ENCODE results near the gene NKX6-2. TPM values are rescaled to one million over a fixed set of nuclear protein-coding genes. Genes with fewer than 3 reads are reported as not detected.

NKX6-2 gene
- total RNA-seq, 4 donors from 2014 or later = not detected

GRCh38 chr10:132761395-132762060 lies 24.4 kb downstream of the NKX6-2 start:
- TF ChIP-seq POLR2A (IDR thresholded peaks at IDR 0.05) (no peak), CTCF (IDR thresholded peaks at IDR 0.05) (no peak), EP300 (IDR thresholded peaks at IDR 0.05) (no peak), POLR2AphosphoS5 (IDR thresholded peaks at IDR 0.05) (no peak)
- no peak overlapping the region for H3K27ac ChIP-seq
- no peaks in the 10 kb centered on the region for H3K9me3 ChIP-seq
- WGBS = 95% methylated on average over 11 of the region's 11 CpGs
- H3K4me1 ChIP-seq = no peaks in the 10 kb centered on the region
- no peaks in the 10 kb centered on the region for H3K27me3 ChIP-seq
- H3K36me3 ChIP-seq = peaks cover 26% of the 10 kb centered on the region
- DNase-seq (ENCODE audit: low spot score in 2 of 2) = no peak
- no peak overlapping the region for H3K4me3 ChIP-seq

- Histone ChIP-seq H3K36me3 (peaks cover 46% of the 10 kb centered on the region), H3K27me3 (no peaks in the 10 kb centered on the region), H3K4me3 (no peak overlapping the region), H3K27ac (no peak overlapping the region), H3K9me3 (no peaks in the 10 kb centered on the region), H3K4me1 (no peaks in the 10 kb centered on the region)
- TF ChIP-seq EP300 (IDR thresholded peaks at IDR 0.05) (no peak), CTCF (IDR thresholded peaks at IDR 0.05) (no peak), POLR2A (IDR thresholded peaks at IDR 0.05) (no peak), POLR2AphosphoS5 (IDR thresholded peaks at IDR 0.05) (no peak)
- WGBS = 92% methylated on average over 14 of the region's 14 CpGs
- no peak for DNase-seq (ENCODE audit: low spot score in 2 of 2)
Observed at GRCh38 chr10:132758865-132759264, 27.1 kb downstream of the NKX6-2 start.

GRCh38 chr10:132757171-132757570 lies 28.8 kb downstream of the NKX6-2 start:
- no peaks in the 10 kb centered on the region for H3K9me3 ChIP-seq
- peaks cover 58% of the 10 kb centered on the region for H3K36me3 ChIP-seq
- DNase-seq (ENCODE audit: low spot score in 2 of 2) = no peak
- TF ChIP-seq POLR2AphosphoS5 (IDR thresholded peaks at IDR 0.05) = no peak
- TF ChIP-seq POLR2A (IDR thresholded peaks at IDR 0.05) = no peak
- no peak for TF ChIP-seq CTCF (IDR thresholded peaks at IDR 0.05)
- no peak for TF ChIP-seq EP300 (IDR thresholded peaks at IDR 0.05)
- WGBS = 98% methylated on average over 27 of the region's 27 CpGs
- no peaks in the 10 kb centered on the region for H3K4me1 ChIP-seq
- H3K27ac ChIP-seq = no peak overlapping the region
- no peak overlapping the region for H3K4me3 ChIP-seq
- no peaks in the 10 kb centered on the region for H3K27me3 ChIP-seq

GRCh38 chr10:132756591-132756990 lies 29.4 kb downstream of the NKX6-2 start:
- no peaks in the 10 kb centered on the region for H3K4me1 ChIP-seq
- no peak for DNase-seq (ENCODE audit: low spot score in 2 of 2)
- no peak overlapping the region for H3K27ac ChIP-seq
- 96% methylated on average over 14 of the region's 14 CpGs for WGBS
- H3K27me3 ChIP-seq = no peaks in the 10 kb centered on the region
- H3K36me3 ChIP-seq = peaks cover 58% of the 10 kb centered on the region
- H3K4me3 ChIP-seq = no peak overlapping the region
- no peaks in the 10 kb centered on the region for H3K9me3 ChIP-seq
- TF ChIP-seq EP300 (IDR thresholded peaks at IDR 0.05) = no peak
- TF ChIP-seq POLR2AphosphoS5 (IDR thresholded peaks at IDR 0.05) = no peak
- TF ChIP-seq POLR2A (IDR thresholded peaks at IDR 0.05) = no peak
- TF ChIP-seq CTCF (IDR thresholded peaks at IDR 0.05) = no peak

GRCh38 chr10:132755166-132755711 lies 30.7 kb downstream of the NKX6-2 start:
- H3K27me3 ChIP-seq = no peaks in the 10 kb centered on the region
- TF ChIP-seq POLR2A (IDR thresholded peaks at IDR 0.05) = no peak
- TF ChIP-seq CTCF (IDR thresholded peaks at IDR 0.05) = no peak
- no peak for TF ChIP-seq POLR2AphosphoS5 (IDR thresholded peaks at IDR 0.05)
- no peak for TF ChIP-seq EP300 (IDR thresholded peaks at IDR 0.05)
- H3K36me3 ChIP-seq = peaks cover 65% of the 10 kb centered on the region
- no peaks in the 10 kb centered on the region for H3K9me3 ChIP-seq
- no peak overlapping the region for H3K4me3 ChIP-seq
- H3K27ac ChIP-seq = no peak overlapping the region
- 95% methylated on average over 15 of the region's 15 CpGs for WGBS
- no peak for DNase-seq (ENCODE audit: low spot score in 2 of 2)
- no peaks in the 10 kb centered on the region for H3K4me1 ChIP-seq

Measured in suprapubic skin (tissue), 4 donors.